Measurements from ENCODE around the gene TP63.

Gene TP63

DNA sequence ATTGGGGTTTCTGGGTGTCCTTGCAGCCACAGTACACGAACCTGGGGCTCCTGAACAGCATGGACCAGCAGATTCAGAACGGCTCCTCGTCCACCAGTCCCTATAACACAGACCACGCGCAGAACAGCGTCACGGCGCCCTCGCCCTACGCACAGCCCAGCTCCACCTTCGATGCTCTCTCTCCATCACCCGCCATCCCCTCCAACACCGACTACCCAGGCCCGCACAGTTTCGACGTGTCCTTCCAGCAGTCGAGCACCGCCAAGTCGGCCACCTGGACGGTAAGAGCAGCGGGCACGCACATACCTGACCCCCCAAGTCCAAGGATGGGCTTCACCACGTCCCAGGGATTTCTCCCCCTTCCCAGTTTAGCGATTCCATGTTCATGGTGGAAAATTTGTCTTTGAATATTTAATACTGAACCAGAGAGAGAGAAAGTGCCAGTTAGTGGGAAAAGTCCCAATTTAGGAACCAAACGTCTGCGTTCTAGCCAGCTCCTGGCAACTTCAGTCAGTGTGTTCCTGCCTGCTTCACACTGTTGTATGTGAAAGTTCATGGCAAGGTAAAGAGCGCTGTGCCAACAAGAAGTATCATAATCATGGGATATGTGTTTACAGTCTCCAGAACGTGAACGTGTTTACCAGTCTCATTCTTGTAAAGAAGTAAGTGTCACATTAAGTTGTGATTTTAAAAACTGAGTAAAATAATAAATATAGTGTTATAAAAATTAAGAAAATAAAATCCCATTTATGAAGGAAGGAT, 177.2 kb downstream of the TP63 start:
- H3K27me3 ChIP-seq (ENCODE audit: insufficient read depth, poor library complexity, severe bottlenecking): no peaks in the 10 kb centered on the region
- H3K27ac ChIP-seq (replicated peaks): no peak overlapping the region
- DNase-seq (ENCODE audit: low read depth in 1 of 2, low spot score in 1 of 2): no peak
- H3K4me3 ChIP-seq (replicated peaks; ENCODE audit: insufficient read depth, low read length): no peak overlapping the region
- no peak for TF ChIP-seq POLR2AphosphoS5 (IDR thresholded peaks at IDR 0.05; ENCODE audit: low read depth)
- TF ChIP-seq SPI1 (IDR thresholded peaks at IDR 0.05; ENCODE audit: borderline replicate concordance, low read depth): no peak
- TF ChIP-seq, protein P1, sequence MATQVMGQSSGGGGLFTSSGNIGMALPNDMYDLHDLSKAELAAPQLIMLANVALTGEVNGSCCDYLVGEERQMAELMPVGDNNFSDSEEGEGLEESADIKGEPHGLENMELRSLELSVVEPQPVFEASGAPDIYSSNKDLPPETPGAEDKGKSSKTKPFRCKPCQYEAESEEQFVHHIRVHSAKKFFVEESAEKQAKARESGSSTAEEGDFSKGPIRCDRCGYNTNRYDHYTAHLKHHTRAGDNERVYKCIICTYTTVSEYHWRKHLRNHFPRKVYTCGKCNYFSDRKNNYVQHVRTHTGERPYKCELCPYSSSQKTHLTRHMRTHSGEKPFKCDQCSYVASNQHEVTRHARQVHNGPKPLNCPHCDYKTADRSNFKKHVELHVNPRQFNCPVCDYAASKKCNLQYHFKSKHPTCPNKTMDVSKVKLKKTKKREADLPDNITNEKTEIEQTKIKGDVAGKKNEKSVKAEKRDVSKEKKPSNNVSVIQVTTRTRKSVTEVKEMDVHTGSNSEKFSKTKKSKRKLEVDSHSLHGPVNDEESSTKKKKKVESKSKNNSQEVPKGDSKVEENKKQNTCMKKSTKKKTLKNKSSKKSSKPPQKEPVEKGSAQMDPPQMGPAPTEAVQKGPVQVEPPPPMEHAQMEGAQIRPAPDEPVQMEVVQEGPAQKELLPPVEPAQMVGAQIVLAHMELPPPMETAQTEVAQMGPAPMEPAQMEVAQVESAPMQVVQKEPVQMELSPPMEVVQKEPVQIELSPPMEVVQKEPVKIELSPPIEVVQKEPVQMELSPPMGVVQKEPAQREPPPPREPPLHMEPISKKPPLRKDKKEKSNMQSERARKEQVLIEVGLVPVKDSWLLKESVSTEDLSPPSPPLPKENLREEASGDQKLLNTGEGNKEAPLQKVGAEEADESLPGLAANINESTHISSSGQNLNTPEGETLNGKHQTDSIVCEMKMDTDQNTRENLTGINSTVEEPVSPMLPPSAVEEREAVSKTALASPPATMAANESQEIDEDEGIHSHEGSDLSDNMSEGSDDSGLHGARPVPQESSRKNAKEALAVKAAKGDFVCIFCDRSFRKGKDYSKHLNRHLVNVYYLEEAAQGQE (IDR thresholded peaks at IDR 0.05; ENCODE audit: insufficient replicate concordance, low read depth): no peak
- TF ChIP-seq GABPA (IDR thresholded peaks at IDR 0.05; ENCODE audit: low read depth): no peak
- TF ChIP-seq, protein P2, sequence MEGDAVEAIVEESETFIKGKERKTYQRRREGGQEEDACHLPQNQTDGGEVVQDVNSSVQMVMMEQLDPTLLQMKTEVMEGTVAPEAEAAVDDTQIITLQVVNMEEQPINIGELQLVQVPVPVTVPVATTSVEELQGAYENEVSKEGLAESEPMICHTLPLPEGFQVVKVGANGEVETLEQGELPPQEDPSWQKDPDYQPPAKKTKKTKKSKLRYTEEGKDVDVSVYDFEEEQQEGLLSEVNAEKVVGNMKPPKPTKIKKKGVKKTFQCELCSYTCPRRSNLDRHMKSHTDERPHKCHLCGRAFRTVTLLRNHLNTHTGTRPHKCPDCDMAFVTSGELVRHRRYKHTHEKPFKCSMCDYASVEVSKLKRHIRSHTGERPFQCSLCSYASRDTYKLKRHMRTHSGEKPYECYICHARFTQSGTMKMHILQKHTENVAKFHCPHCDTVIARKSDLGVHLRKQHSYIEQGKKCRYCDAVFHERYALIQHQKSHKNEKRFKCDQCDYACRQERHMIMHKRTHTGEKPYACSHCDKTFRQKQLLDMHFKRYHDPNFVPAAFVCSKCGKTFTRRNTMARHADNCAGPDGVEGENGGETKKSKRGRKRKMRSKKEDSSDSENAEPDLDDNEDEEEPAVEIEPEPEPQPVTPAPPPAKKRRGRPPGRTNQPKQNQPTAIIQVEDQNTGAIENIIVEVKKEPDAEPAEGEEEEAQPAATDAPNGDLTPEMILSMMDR (IDR thresholded peaks at IDR 0.05; ENCODE audit: insufficient read depth, low read length): no peak

DNA sequence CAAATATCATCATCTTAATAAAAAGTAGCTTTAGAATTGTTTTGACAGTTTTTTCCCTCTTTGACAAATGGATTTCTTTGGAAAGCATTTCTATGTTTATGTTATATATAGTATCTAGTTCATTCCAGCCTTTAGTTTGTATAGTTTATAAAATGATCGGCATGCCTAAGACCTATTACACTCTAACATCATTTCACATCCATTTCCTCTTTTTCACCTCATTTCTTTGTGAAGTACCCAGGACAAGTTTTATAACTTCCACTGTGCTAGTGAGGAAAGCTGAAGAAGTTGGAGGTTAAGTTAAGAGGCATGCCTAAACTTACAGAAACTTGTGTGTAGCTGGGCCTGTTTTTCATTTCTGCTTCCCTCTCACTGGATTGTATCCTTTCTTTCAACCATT, 178.4 kb downstream of the TP63 start:
- TF ChIP-seq GABPA (IDR thresholded peaks at IDR 0.05; ENCODE audit: low read depth) (no peak), SPI1 (IDR thresholded peaks at IDR 0.05; ENCODE audit: borderline replicate concordance, low read depth) (peak; percentile 73)
- Histone ChIP-seq H3K4me3 (replicated peaks; ENCODE audit: insufficient read depth, low read length) (no peak overlapping the region), H3K27ac (replicated peaks) (no peak overlapping the region), H3K27me3 (ENCODE audit: insufficient read depth, poor library complexity, severe bottlenecking) (no peaks in the 10 kb centered on the region)
- DNase-seq (ENCODE audit: low read depth in 1 of 2, low spot score in 1 of 2): no peak

DNA sequence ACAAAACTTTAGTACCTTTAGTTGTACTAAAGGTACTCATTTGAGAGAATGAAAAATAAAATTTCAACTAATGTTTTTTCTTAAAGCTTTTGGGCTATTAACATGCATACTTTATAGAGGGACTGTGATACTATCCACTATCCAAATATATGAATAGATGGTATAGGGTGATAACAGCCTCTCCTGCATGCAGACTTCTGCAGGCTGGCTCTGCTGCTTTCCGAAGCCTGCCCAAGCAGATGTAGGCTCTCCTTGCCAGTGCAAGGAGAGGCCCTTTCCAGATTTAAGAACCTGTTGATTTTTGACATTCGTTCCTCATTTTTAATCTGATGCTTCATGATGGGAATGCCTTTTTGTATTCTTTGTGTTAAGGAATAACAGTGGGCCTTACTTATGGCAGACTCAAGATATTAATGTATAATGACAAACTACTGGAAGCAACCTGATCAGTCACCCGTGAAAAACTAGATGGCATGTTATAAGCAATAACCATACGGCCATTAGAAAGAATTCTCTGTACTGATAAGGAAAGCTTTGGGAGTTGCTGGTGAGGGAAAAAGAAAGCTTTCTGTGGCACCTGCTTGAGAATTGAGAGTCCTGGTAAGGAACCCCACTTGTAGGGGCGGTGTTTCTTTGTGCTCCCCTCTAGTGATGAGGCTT, 181.7 kb downstream of the TP63 start:
- Histone ChIP-seq H3K4me3 (replicated peaks; ENCODE audit: insufficient read depth, low read length) (no peak overlapping the region), H3K27me3 (ENCODE audit: insufficient read depth, poor library complexity, severe bottlenecking) (no peaks in the 10 kb centered on the region), H3K27ac (replicated peaks) (no peak overlapping the region)
- no peak for DNase-seq (ENCODE audit: low read depth in 1 of 2, low spot score in 1 of 2)
- no peak for TF ChIP-seq GABPA (IDR thresholded peaks at IDR 0.05; ENCODE audit: low read depth)
- TF ChIP-seq SPI1 (IDR thresholded peaks at IDR 0.05; ENCODE audit: borderline replicate concordance, low read depth): no peak
- TF ChIP-seq, protein P1 (IDR thresholded peaks at IDR 0.05; ENCODE audit: insufficient replicate concordance, low read depth): no peak
- TF ChIP-seq, protein P2 (IDR thresholded peaks at IDR 0.05; ENCODE audit: insufficient read depth, low read length): no peak
- no peak for TF ChIP-seq POLR2AphosphoS5 (IDR thresholded peaks at IDR 0.05; ENCODE audit: low read depth)

DNA sequence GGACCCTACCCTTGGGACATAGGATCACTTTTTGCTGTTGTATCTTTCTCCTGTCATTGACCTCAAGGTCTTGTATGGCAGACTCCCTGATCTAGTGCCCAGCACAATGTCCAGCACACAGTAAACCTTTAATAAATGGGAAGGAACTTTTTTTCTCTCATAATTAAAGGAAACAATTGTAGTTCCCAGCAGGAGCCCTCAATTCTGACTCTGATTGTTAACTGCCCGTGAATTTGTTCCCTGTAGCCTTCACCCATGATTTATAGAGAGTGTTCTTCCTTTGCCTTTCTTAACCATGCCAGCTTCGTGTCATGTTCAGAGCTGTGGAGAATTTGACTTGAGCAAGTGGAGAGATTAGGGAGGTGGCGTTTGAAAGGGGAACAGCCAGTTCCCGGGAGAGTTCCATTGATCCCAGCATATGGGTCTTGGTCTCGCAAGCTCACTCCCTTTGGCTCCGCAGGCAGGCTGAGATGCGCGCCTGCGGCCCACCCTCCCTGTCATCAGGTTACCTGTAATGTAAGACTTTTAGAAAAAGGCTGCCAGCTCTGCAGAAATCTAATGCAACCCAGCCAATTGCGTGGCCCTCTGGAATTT, 182.6 kb downstream of the TP63 start:
- no peak overlapping the region for H3K27ac ChIP-seq (replicated peaks)
- H3K27me3 ChIP-seq (ENCODE audit: insufficient read depth, poor library complexity, severe bottlenecking): no peaks in the 10 kb centered on the region
- DNase-seq (ENCODE audit: low read depth in 1 of 2, low spot score in 1 of 2): no peak
- H3K4me3 ChIP-seq (replicated peaks; ENCODE audit: insufficient read depth, low read length): no peak overlapping the region
- TF ChIP-seq, protein P1 (IDR thresholded peaks at IDR 0.05; ENCODE audit: insufficient replicate concordance, low read depth): no peak
- TF ChIP-seq, protein P2 (IDR thresholded peaks at IDR 0.05; ENCODE audit: insufficient read depth, low read length): no peak
- no peak for TF ChIP-seq GABPA (IDR thresholded peaks at IDR 0.05; ENCODE audit: low read depth)
- TF ChIP-seq POLR2AphosphoS5 (IDR thresholded peaks at IDR 0.05; ENCODE audit: low read depth): no peak
- no peak for TF ChIP-seq SPI1 (IDR thresholded peaks at IDR 0.05; ENCODE audit: borderline replicate concordance, low read depth)
